ENCODE measurements around the gene SCRT2. TPM values are rescaled to one million over a fixed set of nuclear protein-coding genes. Genes with fewer than 3 reads are reported as not detected.

Gene SCRT2
- polyA plus RNA-seq, 5 donors = not detected

- no peak for DNase-seq
Measured at GRCh38 chr20:634148-634925, 41.3 kb downstream of the SCRT2 start.

- no peak for DNase-seq
Measured at GRCh38 chr20:631101-631500, 44.5 kb downstream of the SCRT2 start.

- DNase-seq = no peak
Measured at GRCh38 chr20:626579-626978, 49.0 kb downstream of the SCRT2 start.

- no peak for DNase-seq
Measured at GRCh38 chr20:625360-625932, 50.2 kb downstream of the SCRT2 start.

- no peak for DNase-seq
Measured at GRCh38 chr20:623704-624103, 51.9 kb downstream of the SCRT2 start.

DNA sequence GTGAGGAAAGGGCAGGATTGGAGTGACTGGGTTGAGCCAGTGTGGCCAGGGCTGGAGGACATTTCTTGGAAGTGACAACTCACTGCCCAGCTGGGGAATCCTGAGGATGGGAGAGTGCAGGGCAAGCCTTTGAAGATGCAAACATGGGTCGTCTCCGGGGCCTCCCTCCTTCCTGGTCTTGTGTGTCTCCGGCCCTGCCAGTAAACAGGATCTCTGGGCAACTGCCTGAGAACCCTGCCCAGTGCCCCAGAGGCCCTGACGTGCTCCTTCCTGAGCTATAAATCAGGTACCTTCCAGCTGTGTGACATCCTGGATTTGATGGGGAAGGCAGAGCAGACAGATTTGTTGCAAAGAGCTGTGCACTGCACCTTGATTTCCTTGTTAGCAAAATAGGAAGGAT is 52.6 kb downstream of the SCRT2 start:
- DNase-seq = no peak

- no peak for DNase-seq
Measured at GRCh38 chr20:622161-622560, 53.4 kb downstream of the SCRT2 start.

GRCh38 chr20:621125-621756 is 54.4 kb downstream of the SCRT2 start:
- no peak for DNase-seq

DNA sequence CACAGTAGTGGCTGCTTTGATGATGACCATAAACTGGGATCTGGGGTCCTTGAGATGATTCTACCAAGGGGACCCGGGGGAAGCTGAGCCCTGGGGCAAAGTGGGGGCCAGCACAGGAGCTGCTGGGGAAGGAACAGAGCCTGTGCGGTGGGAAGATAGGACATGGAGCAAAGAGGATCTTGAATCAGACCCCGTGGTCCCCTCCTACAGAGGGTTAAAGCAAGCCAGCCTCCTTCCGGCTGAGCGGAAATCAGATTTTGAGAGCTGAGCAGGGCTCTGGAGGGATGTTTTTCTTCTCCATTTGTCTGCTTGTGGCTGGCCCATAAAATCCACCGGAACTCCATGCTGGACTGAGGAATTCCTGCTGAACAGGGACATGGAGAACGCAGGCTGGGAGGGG is 55.4 kb downstream of the SCRT2 start:
- no peak for DNase-seq

DNA sequence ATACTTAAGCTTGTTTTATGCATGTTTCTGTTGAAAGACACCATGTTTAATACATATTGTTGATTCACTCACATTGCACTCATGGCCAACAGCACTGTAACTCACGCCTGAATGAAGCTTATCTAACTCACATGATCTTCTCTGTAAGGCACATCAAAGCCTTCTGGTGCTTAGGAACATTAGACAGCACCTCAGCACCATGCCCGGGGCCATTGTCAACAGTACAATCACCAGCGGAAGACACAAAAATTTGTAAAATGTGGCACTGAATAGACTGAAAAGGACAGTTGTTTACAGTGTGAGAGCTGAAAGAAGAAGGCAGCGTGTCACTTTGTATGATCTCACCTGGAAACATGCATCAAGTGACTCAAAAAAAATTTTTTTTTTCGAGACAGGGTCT is 56.6 kb downstream of the SCRT2 start:
- no peak for DNase-seq

DNA sequence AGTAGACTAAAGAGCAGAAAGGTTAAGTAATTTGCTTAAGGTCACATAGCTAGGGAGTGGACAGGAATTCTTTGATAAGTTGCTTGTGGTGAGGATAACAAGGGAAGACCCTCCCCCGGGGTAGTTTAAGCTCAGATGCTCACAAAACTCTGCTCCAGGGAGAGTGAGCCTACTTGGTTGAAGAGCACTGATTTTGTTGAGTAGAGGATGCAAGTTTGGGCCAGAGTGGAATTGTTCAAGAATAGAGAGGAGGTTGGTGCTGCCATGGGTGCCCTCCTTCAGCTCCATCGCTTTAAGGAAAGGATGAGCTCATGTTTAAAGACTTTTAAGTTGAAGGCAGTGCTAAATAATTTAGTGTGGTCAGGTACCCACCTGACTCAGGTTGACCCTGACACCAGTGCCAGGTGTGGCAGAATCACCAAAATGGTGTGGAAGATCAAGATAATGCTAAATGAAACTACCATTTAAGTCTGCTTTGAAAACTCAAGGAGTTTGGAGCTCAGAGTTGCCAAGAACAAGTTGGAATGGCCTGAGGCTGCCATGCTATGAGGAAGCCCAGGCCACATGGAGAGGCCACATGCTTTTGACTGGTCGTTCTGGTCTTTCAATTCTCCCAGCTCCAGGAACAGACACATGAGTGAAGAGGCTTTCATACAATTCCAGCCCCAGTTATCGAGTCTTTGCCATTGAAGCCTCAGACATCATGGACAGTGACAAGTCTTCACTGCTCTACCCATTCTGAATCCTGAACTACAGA is 57.5 kb downstream of the SCRT2 start:
- no peak for DNase-seq

DNA sequence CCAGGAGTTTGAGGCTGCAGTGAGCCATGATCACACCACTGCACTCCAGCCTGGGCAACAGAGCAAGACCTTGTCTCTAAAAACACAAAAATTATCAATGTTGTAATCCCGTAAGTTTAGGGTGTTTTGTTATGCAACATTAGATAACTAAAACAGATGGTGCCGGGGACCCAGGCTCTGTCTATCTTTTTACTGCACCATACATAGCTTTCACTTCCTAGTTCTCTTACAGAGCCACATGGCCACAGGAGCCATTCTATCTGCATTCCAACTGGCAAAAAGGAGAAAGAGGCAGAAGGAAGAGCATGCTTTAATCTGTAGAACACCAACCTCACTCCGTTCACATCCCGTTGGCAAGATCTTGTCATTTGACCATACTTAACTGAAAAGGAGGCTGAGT is 60.1 kb downstream of the SCRT2 start:
- DNase-seq = no peak

DNA sequence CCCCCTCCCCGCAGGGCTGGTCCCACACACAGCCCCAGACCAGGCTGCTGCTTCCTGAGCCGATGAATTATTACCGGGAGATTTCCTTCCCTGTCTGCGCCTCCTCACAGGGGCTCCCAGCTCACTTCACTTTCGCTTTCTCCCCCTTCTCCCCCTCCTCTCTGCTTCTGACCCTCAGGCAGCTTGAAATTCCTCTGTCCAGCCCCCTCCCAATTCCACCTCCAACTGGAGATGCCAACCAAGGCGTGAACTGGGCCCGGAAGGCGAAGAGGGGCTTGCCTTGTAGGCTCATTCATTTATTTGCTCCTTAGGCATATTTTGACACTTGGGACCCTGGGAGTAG is 63.8 kb downstream of the SCRT2 start:
- no peak for DNase-seq

Other genes starting within 250 kb of the SCRT2 start
- gene TBC1D20, start 213.3 kb downstream of the SCRT2 start, polyA plus RNA-seq (ENCODE audit: insufficient read depth in 1 of 5, insufficient read length in 5 of 5, low replicate concordance in 1 of 5) = 10 to 100 TPM; 32.7 to 39.5 (median 36.3) TPM
- 100 to 1,000 TPM; 103 to 163 (median 140) TPM for gene CSNK2A1, start 132.0 kb downstream of the SCRT2 start, polyA plus RNA-seq (ENCODE audit: insufficient read depth in 1 of 5, insufficient read length in 5 of 5, low replicate concordance in 1 of 5)
- 1 to 10 TPM; 1.1 to 3.0 (median 1.4) TPM for gene TCF15, start 65.5 kb downstream of the SCRT2 start, polyA plus RNA-seq (ENCODE audit: insufficient read depth in 1 of 5, insufficient read length in 5 of 5, low replicate concordance in 1 of 5)
- 1 to 10 TPM; 5.9 to 8.0 (median 6.6) TPM for gene SRXN1, start 22.6 kb downstream of the SCRT2 start, polyA plus RNA-seq (ENCODE audit: insufficient read depth in 1 of 5, insufficient read length in 5 of 5, low replicate concordance in 1 of 5)
- gene SLC52A3, start 92.7 kb upstream of the SCRT2 start, polyA plus RNA-seq (ENCODE audit: insufficient read depth in 1 of 5, insufficient read length in 5 of 5, low replicate concordance in 1 of 5) = under 1 TPM; 0.26 to 0.61 (median 0.51) TPM
- 10 to 100 TPM; 10.2 to 21.9 (median 13.2) TPM for gene FAM110A, start 157.9 kb upstream of the SCRT2 start, polyA plus RNA-seq (ENCODE audit: insufficient read depth in 1 of 5, insufficient read length in 5 of 5, low replicate concordance in 1 of 5)
- gene ANGPT4, start 240.5 kb upstream of the SCRT2 start, polyA plus RNA-seq (ENCODE audit: insufficient read depth in 1 of 5, insufficient read length in 5 of 5, low replicate concordance in 1 of 5) = under 1 TPM in 4 of 5 donors, not detected in 1; 0.03 to 0.10 (median 0.08) TPM

Data from right lung (tissue), 5 donors.